Astrocyte (in vitro differentiated cells and primary cell): ENCODE measurements around the gene ADIPOR1. TPM values are rescaled to one million over a fixed set of nuclear protein-coding genes. Genes with fewer than 3 reads are reported as not detected.

Source experiments
- DNase-seq: peaks from one replicate; pipeline ENCODE4 v3.0.0-alpha.2; 2010; ENCODE audit warnings: low read depth
- FAIRE-seq: peaks from 2 replicates; lab custom pipeline; 2011; peaks lifted over from hg19 to GRCh38; lab: Jason Lieb, UNC
- H2AFZ ChIP-seq: 2 replicates; pipeline ENCODE4 v1.6.0; 2012; ENCODE audit warnings: low read depth, low read length, inconsistent platforms
- H3K27ac ChIP-seq: 2 replicates; pipeline ENCODE4 v1.5.1; 2011; ENCODE audit warnings: low read depth, low read length, inconsistent platforms
- H3K27me3 ChIP-seq: 2 replicates; pipeline ENCODE4 v1.6.0; 2011; ENCODE audit warnings: low read length, inconsistent platforms; ENCODE audit not compliant: insufficient read depth
- H3K36me3 ChIP-seq: 2 replicates; pipeline ENCODE4 v1.5.1; 2011; ENCODE audit warnings: low read length, inconsistent platforms; ENCODE audit not compliant: insufficient read depth
- H3K4me1 ChIP-seq: 2 replicates; pipeline ENCODE4 v1.5.1; 2011; ENCODE audit warnings: low read length, inconsistent platforms; ENCODE audit not compliant: insufficient read depth
- H3K4me2 ChIP-seq: 2 replicates; pipeline ENCODE4 v1.6.0; 2012; ENCODE audit warnings: low read length, inconsistent platforms
- H3K4me3 ChIP-seq: 2 replicates; pipeline ENCODE4 v1.5.1; 2011; ENCODE audit warnings: low read depth, mild to moderate bottlenecking, low read length, inconsistent platforms; ENCODE audit not compliant: insufficient read depth
- H3K79me2 ChIP-seq: 2 replicates; pipeline ENCODE4 v1.6.0; 2012; ENCODE audit warnings: mild to moderate bottlenecking, low read length, inconsistent platforms; ENCODE audit not compliant: insufficient read depth
- H3K9ac ChIP-seq: 2 replicates; pipeline ENCODE4 v1.6.0; 2012; ENCODE audit warnings: mild to moderate bottlenecking, low read length, inconsistent platforms
- H3K9me3 ChIP-seq: 2 replicates; pipeline ENCODE4 v1.5.1; 2012; ENCODE audit warnings: low read depth, mild to moderate bottlenecking, low read length, inconsistent platforms; ENCODE audit not compliant: insufficient read depth
- H4K20me1 ChIP-seq: 2 replicates; pipeline ENCODE4 v1.6.0; 2012; ENCODE audit warnings: low read length, inconsistent platforms; ENCODE audit not compliant: insufficient read depth
- H3K27ac Mint-ChIP-seq: one replicate; pipeline ENCODE4 v1.8.0; 2021; ENCODE audit warnings: mild to moderate bottlenecking, mixed read lengths; ENCODE audit not compliant: unreplicated experiment
- H3K27me3 Mint-ChIP-seq: one replicate; pipeline ENCODE4 v1.8.0; 2021; ENCODE audit warnings: low read depth, mixed read lengths; ENCODE audit not compliant: unreplicated experiment
- H3K36me3 Mint-ChIP-seq: one replicate; pipeline ENCODE4 v1.8.0; 2021; ENCODE audit warnings: low read depth, mixed read lengths; ENCODE audit not compliant: unreplicated experiment
- H3K4me1 Mint-ChIP-seq: one replicate; pipeline ENCODE4 v1.8.0; 2021; ENCODE audit warnings: low read depth, mixed read lengths; ENCODE audit not compliant: unreplicated experiment
- H3K4me3 Mint-ChIP-seq: one replicate; pipeline ENCODE4 v1.8.0; 2021; ENCODE audit warnings: mild to moderate bottlenecking, moderate library complexity, mixed read lengths; ENCODE audit not compliant: unreplicated experiment
- H3K9me3 Mint-ChIP-seq: one replicate; pipeline ENCODE4 v1.8.0; 2021; ENCODE audit warnings: mild to moderate bottlenecking, mixed read lengths; ENCODE audit not compliant: unreplicated experiment
- EZH2 ChIP-seq: IDR thresholded peaks from 2 replicates; pipeline ENCODE4 v1.6.1; 2012; ENCODE audit warnings: mild to moderate bottlenecking, low read length, inconsistent platforms; ENCODE audit not compliant: insufficient read depth
- total RNA-seq: library from RNA; stranded (reverse); gene quantifications from 2 replicates; pipeline ENCODE4 v1.2.1, GENCODE V29; 2021
- TF ChIP-seq, protein P1 (sequence below): IDR thresholded peaks from 2 replicates; pipeline ENCODE4 v1.5.1; 2011; ENCODE audit warnings: low read depth, mild to moderate bottlenecking, inconsistent platforms, low read length, moderate library complexity; ENCODE audit not compliant: insufficient read depth

The ADIPOR1 gene
- total RNA-seq, 1 donor from 2014 or later, result 73.0 TPM

- no peaks in the 10 kb centered on the region for H3K36me3 ChIP-seq
- peaks cover 5% of the 10 kb centered on the region for H3K4me1 ChIP-seq
- H3K27ac ChIP-seq, result no peak overlapping the region
- H3K9ac ChIP-seq, result no peak overlapping the region
- no peaks in the 10 kb centered on the region for H3K27me3 Mint-ChIP-seq
- H4K20me1 ChIP-seq, result peaks cover 65% of the 10 kb centered on the region
- no peak overlapping the region for H3K4me3 ChIP-seq
- no peak overlapping the region for H3K27ac Mint-ChIP-seq
- peaks cover 66% of the 10 kb centered on the region for H3K79me2 ChIP-seq
- H3K9me3 Mint-ChIP-seq, result no peaks in the 10 kb centered on the region
- no peak for TF ChIP-seq EZH2
- TF ChIP-seq, protein P1, sequence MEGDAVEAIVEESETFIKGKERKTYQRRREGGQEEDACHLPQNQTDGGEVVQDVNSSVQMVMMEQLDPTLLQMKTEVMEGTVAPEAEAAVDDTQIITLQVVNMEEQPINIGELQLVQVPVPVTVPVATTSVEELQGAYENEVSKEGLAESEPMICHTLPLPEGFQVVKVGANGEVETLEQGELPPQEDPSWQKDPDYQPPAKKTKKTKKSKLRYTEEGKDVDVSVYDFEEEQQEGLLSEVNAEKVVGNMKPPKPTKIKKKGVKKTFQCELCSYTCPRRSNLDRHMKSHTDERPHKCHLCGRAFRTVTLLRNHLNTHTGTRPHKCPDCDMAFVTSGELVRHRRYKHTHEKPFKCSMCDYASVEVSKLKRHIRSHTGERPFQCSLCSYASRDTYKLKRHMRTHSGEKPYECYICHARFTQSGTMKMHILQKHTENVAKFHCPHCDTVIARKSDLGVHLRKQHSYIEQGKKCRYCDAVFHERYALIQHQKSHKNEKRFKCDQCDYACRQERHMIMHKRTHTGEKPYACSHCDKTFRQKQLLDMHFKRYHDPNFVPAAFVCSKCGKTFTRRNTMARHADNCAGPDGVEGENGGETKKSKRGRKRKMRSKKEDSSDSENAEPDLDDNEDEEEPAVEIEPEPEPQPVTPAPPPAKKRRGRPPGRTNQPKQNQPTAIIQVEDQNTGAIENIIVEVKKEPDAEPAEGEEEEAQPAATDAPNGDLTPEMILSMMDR, result no peak
- no peak overlapping the region for H3K4me3 Mint-ChIP-seq
- H3K36me3 Mint-ChIP-seq, result no peaks in the 10 kb centered on the region
- H3K4me2 ChIP-seq, result no peak overlapping the region
- peaks cover 14% of the 10 kb centered on the region for H3K4me1 Mint-ChIP-seq
- no peak for FAIRE-seq
- H3K9me3 ChIP-seq, result no peaks in the 10 kb centered on the region
- no peak overlapping the region for H2AFZ ChIP-seq
- DNase-seq, result no peak
- H3K27me3 ChIP-seq, result no peaks in the 10 kb centered on the region
These were observed 6.0 kb downstream of the ADIPOR1 start for GRCh38 chr1:202952099-202952498.

DNA sequence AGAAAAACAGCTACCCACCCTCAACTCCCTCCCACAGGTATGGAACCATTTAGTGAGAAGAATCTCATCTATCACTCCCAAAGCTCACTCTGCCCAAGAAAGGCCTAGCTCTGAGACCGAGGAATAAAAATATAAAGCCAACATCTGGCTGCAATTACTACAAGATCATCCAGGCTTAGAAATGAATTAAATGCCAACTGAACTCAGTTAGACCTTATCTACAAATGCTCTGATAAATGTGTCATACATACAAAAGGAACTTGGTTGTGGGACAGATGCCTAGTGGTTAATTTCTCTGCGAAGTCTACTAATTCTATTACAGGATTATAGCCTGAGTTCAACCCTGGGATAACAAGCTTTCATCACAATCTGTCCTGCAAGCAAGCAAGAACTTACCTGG is 6.7 kb downstream of the ADIPOR1 start:
- no peak overlapping the region for H3K27ac Mint-ChIP-seq
- no peaks in the 10 kb centered on the region for H3K9me3 ChIP-seq
- no peaks in the 10 kb centered on the region for H3K36me3 Mint-ChIP-seq
- FAIRE-seq (no peak), DNase-seq (no peak)
- H3K9ac ChIP-seq, result no peak overlapping the region
- no peak overlapping the region for H3K4me2 ChIP-seq
- H3K4me1 Mint-ChIP-seq, result peaks cover 12% of the 10 kb centered on the region
- H2AFZ ChIP-seq, result no peak overlapping the region
- peaks cover 58% of the 10 kb centered on the region for H4K20me1 ChIP-seq
- H3K4me3 ChIP-seq, result no peak overlapping the region
- TF ChIP-seq EZH2, result no peak
- TF ChIP-seq, protein P1, result no peak
- peaks cover 60% of the 10 kb centered on the region for H3K79me2 ChIP-seq
- H3K27me3 Mint-ChIP-seq, result no peaks in the 10 kb centered on the region
- no peaks in the 10 kb centered on the region for H3K36me3 ChIP-seq
- H3K4me3 Mint-ChIP-seq, result no peak overlapping the region
- no peaks in the 10 kb centered on the region for H3K27me3 ChIP-seq
- H3K9me3 Mint-ChIP-seq, result no peaks in the 10 kb centered on the region
- H3K4me1 ChIP-seq, result no peaks in the 10 kb centered on the region
- no peak overlapping the region for H3K27ac ChIP-seq

- Mint-ChIP-seq H3K36me3 (peaks cover 14% of the 10 kb centered on the region), H3K9me3 (no peaks in the 10 kb centered on the region), H3K27ac (no peak overlapping the region), H3K4me1 (no peaks in the 10 kb centered on the region), H3K27me3 (no peaks in the 10 kb centered on the region), H3K4me3 (no peak overlapping the region)
- Histone ChIP-seq H4K20me1 (peaks cover 21% of the 10 kb centered on the region), H3K36me3 (peaks cover 48% of the 10 kb centered on the region), H3K9me3 (no peaks in the 10 kb centered on the region), H3K79me2 (peaks cover 2% of the 10 kb centered on the region), H3K4me2 (no peak overlapping the region), H3K4me3 (no peak overlapping the region), H3K4me1 (no peaks in the 10 kb centered on the region), H3K27me3 (no peaks in the 10 kb centered on the region), H3K9ac (no peak overlapping the region), H3K27ac (no peak overlapping the region), H2AFZ (no peak overlapping the region)
- DNase-seq (no peak), FAIRE-seq (no peak)
- TF ChIP-seq EZH2, result no peak
These were observed 12.6 kb downstream of the ADIPOR1 start for GRCh38 chr1:202945483-202945882.
